K562 (cell line): ENCODE data around the gene RPS4Y1. TPM values are rescaled to one million over a fixed set of nuclear protein-coding genes. Genes with fewer than 3 reads are reported as not detected.

Experiments
- SAFB2 ChIP-seq: fragments of 200-400 bp; formaldehyde crosslinking; IDR thresholded peaks from 2 replicates; pipeline ENCODE4 v1.6.1; 2018; ENCODE audit warnings: borderline replicate concordance, low read length, low read depth, moderate library complexity; ENCODE audit not compliant: severe bottlenecking
- TCF3 ChIP-seq: sonication (generic); formaldehyde crosslinking; IDR thresholded peaks from 2 replicates; pipeline ENCODE4 v1.4.0; 2020; ENCODE audit warnings: mild to moderate bottlenecking, missing genetic modification reagents
- ZNF655 ChIP-seq: fragments of 250-450 bp; sonication (Bioruptor Pico); IDR thresholded peaks from 2 replicates; pipeline ENCODE4 v1.5.0; 2021
- polyA plus RNA-seq, 8 experiments: library from polyadenylated mRNA; depleted of rRNA in 4 of 8; stranded (reverse) in 5 of 8; unstranded in 3 of 8; fragments of >200 nt; fragmentation: Nextera tagmentation in 2 of 8; fragmentation: Illumina TruSeq in 1 of 8; extraction: Ambion mirVana in 2 of 8; extraction: Trizol in 1 of 8; gene quantifications; 2 replicates each; pipeline versions ENCODE4 v1.2.1 to v1.2.3, GENCODE V29; 2011 to 2014; ENCODE audit warnings: inconsistent platforms in 1 of 8, missing spikeins in 1 of 8
- total RNA-seq, 7 experiments: library from RNA; depleted of rRNA in 6 of 7; stranded (reverse); fragments of >200 nt in 6 of 7; fragmentation: Illumina TruSeq in 2 of 7; extraction: Trizol in 2 of 7; gene quantifications; 2 replicates each; pipeline versions ENCODE4 v1.2.1 to v1.2.3, GENCODE V29; 2011 to 2021; ENCODE audit warnings: low replicate concordance in 1 of 7
- TF ChIP-seq, protein P1 (sequence below): sonication (generic); formaldehyde crosslinking; IDR thresholded peaks from 2 replicates; pipeline ENCODE4 v1.8.1; 2023; ENCODE audit warnings: mild to moderate bottlenecking, missing genetic modification reagents
- TF ChIP-seq, protein P2 (sequence below): fragments of 450-650 bp; IDR thresholded peaks from 2 replicates; pipeline ENCODE4 v1.6.1; 2018; ENCODE audit not compliant: partially characterized antibody

The RPS4Y1 gene
- total and polyA plus RNA-seq, 9 of the 15 experiments (the other 6 are each of a cell fraction or from before 2014, with no cell fraction given) = 0.40 TPM; not detected in 8

- TF ChIP-seq ZNF655 (CRISPR knock-in tag) (no peak), SAFB2 (no peak), TCF3 (no peak)
- TF ChIP-seq, protein P1, sequence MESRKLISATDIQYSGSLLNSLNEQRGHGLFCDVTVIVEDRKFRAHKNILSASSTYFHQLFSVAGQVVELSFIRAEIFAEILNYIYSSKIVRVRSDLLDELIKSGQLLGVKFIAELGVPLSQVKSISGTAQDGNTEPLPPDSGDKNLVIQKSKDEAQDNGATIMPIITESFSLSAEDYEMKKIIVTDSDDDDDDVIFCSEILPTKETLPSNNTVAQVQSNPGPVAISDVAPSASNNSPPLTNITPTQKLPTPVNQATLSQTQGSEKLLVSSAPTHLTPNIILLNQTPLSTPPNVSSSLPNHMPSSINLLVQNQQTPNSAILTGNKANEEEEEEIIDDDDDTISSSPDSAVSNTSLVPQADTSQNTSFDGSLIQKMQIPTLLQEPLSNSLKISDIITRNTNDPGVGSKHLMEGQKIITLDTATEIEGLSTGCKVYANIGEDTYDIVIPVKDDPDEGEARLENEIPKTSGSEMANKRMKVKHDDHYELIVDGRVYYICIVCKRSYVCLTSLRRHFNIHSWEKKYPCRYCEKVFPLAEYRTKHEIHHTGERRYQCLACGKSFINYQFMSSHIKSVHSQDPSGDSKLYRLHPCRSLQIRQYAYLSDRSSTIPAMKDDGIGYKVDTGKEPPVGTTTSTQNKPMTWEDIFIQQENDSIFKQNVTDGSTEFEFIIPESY = no peak
- TF ChIP-seq, protein P2, sequence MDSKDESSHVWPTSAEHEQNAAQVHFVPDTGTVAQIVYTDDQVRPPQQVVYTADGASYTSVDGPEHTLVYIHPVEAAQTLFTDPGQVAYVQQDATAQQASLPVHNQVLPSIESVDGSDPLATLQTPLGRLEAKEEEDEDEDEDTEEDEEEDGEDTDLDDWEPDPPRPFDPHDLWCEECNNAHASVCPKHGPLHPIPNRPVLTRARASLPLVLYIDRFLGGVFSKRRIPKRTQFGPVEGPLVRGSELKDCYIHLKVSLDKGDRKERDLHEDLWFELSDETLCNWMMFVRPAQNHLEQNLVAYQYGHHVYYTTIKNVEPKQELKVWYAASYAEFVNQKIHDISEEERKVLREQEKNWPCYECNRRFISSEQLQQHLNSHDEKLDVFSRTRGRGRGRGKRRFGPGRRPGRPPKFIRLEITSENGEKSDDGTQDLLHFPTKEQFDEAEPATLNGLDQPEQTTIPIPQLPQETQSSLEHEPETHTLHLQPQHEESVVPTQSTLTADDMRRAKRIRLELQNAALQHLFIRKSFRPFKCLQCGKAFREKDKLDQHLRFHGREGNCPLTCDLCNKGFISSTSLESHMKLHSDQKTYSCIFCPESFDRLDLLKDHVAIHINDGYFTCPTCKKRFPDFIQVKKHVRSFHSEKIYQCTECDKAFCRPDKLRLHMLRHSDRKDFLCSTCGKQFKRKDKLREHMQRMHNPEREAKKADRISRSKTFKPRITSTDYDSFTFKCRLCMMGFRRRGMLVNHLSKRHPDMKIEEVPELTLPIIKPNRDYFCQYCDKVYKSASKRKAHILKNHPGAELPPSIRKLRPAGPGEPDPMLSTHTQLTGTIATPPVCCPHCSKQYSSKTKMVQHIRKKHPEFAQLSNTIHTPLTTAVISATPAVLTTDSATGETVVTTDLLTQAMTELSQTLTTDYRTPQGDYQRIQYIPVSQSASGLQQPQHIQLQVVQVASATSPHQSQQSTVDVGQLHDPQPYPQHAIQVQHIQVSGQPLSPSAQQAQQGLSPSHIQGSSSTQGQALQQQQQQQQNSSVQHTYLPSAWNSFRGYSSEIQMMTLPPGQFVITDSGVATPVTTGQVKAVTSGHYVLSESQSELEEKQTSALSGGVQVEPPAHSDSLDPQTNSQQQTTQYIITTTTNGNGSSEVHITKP = no peak
- TF ChIP-seq, all 486 proteins: peak for 0
These were observed 32.8 kb downstream of the RPS4Y1 start (continued) for GRCh38 chrY:2874211-2874610.
